PFSK-1 (cell line): ENCODE data around the gene MPND.
A peak's percentile ranks its signal among the peaks of the same experiment; 100 is the strongest.

Experiments used
- POLR2AphosphoS5 ChIP-seq: IDR thresholded peaks from 2 replicates; pipeline ENCODE4 v1.6.1; 2012; ENCODE audit warnings: low read depth, mild to moderate bottlenecking, control low read depth, low read length, moderate library complexity
- TAF1 ChIP-seq: IDR thresholded peaks from 2 replicates; pipeline ENCODE4 v1.6.1; 2012; ENCODE audit warnings: low read length, control low read depth, borderline replicate concordance; ENCODE audit not compliant: insufficient read depth
- TF ChIP-seq, protein P1 (sequence below), 2 experiments: IDR thresholded peaks; 2 replicates each; pipeline versions ENCODE4 v1.6.1 to v1.8.0; 2011 to 2012; ENCODE audit warnings: low read depth in 2 of 2, low read length in 2 of 2, control low read depth in 1 of 2, inconsistent platforms in 1 of 2, mild to moderate bottlenecking in 1 of 2, moderate library complexity in 1 of 2; ENCODE audit not compliant: insufficient read depth in 1 of 2

DNA sequence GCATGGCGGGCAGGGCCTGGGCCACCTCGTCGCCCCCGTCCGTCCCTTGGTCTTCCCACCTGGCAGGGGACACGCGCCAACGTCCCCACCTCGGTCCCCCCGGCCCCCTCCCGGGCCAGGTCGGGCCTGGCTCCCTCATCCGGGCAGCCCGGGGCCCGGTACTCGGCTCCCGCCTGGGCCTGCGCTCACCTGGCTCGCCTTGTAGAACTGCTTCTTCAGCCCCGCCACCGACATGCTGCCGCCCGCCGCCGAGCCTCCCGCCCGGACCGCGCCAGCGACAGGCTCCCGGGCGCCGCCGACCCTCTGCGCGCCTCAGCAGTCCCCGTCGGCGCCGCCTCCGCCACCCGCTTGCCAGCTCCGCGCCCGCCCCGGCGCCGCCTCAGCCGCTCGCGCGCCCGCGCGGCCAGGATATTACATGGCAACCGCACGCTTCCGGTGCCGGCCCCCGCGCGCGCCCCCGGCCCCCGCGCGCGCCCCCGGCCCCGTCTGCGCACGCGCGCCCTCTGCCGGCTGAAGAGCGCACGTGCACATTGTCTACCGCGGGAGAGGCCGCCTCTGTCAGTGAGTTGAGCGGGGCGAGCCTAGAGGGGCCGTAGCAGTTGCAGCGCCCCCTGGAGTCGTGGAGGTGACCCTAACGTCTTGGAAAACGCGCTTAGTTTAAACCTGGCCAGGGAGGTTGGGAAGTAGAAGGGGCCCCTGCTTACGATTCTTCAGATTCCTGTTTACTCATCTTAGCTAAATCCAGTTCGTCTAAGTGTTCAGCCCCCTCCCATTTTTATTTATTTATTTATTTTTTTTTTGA, 57.0 kb downstream of the MPND start, which contains the start of gene SH3GL1:
- TF ChIP-seq TAF1 (peak; percentile 44; the same call in 1 of the 2 replicates), POLR2AphosphoS5 (no peak)
- TF ChIP-seq, protein P1, sequence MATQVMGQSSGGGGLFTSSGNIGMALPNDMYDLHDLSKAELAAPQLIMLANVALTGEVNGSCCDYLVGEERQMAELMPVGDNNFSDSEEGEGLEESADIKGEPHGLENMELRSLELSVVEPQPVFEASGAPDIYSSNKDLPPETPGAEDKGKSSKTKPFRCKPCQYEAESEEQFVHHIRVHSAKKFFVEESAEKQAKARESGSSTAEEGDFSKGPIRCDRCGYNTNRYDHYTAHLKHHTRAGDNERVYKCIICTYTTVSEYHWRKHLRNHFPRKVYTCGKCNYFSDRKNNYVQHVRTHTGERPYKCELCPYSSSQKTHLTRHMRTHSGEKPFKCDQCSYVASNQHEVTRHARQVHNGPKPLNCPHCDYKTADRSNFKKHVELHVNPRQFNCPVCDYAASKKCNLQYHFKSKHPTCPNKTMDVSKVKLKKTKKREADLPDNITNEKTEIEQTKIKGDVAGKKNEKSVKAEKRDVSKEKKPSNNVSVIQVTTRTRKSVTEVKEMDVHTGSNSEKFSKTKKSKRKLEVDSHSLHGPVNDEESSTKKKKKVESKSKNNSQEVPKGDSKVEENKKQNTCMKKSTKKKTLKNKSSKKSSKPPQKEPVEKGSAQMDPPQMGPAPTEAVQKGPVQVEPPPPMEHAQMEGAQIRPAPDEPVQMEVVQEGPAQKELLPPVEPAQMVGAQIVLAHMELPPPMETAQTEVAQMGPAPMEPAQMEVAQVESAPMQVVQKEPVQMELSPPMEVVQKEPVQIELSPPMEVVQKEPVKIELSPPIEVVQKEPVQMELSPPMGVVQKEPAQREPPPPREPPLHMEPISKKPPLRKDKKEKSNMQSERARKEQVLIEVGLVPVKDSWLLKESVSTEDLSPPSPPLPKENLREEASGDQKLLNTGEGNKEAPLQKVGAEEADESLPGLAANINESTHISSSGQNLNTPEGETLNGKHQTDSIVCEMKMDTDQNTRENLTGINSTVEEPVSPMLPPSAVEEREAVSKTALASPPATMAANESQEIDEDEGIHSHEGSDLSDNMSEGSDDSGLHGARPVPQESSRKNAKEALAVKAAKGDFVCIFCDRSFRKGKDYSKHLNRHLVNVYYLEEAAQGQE (IDR thresholded peaks at IDR 0.05; ENCODE audit: insufficient read depth in 1 of 2, low read depth in 2 of 2, low read length in 2 of 2): no peak
